ENCODE results near the gene CRACR2A.

The CRACR2A gene

DNA sequence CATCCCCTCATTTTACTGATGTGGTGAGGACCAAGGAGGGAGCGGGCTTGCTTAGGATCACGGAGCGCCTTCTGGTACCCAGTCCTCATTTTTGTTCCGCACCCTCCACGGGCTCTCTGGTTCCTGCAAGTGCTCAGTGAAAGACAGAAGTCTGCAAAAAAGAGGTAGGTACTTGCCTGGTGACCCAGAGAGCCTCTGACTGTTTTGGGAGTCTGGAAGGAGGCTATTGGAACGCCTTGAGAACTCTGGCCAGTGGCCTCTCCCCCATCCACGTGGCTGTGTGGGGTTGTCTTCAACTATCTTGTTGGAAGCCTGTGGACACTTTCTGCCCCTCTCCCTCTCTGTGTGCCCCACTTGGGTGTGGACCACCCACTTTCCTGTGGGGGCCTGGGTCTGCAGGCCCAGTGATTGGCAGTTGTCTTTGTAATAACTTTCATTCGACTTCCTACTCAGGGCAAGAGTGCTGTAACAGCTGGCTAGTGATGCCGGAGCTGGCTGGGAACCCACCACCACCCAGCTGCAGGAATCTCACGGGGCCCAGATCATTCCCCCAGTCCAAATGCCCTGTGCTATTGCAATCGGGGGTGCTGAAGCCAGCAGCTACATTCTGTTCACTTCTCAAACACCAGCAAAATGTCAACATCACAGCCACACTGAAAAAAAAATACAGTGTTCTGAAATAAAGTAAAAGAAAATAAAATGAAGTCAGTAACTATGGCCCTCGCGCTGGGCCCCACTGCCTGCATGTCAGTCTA is 139.1 kb downstream of the CRACR2A start:
- no peak for DNase-seq (ENCODE audit: low spot score)
- TF ChIP-seq, protein P1, sequence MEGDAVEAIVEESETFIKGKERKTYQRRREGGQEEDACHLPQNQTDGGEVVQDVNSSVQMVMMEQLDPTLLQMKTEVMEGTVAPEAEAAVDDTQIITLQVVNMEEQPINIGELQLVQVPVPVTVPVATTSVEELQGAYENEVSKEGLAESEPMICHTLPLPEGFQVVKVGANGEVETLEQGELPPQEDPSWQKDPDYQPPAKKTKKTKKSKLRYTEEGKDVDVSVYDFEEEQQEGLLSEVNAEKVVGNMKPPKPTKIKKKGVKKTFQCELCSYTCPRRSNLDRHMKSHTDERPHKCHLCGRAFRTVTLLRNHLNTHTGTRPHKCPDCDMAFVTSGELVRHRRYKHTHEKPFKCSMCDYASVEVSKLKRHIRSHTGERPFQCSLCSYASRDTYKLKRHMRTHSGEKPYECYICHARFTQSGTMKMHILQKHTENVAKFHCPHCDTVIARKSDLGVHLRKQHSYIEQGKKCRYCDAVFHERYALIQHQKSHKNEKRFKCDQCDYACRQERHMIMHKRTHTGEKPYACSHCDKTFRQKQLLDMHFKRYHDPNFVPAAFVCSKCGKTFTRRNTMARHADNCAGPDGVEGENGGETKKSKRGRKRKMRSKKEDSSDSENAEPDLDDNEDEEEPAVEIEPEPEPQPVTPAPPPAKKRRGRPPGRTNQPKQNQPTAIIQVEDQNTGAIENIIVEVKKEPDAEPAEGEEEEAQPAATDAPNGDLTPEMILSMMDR (IDR thresholded peaks at IDR 0.05; ENCODE audit: extremely low read depth, insufficient read depth, missing control alignments), result no peak
- in situ Hi-C loops (cut with MboI; ENCODE audit: low pct_unique_long_range_greater_than_20kb, low sequenced_read_pairs, unreplicated experiment), result no loop called here

DNA sequence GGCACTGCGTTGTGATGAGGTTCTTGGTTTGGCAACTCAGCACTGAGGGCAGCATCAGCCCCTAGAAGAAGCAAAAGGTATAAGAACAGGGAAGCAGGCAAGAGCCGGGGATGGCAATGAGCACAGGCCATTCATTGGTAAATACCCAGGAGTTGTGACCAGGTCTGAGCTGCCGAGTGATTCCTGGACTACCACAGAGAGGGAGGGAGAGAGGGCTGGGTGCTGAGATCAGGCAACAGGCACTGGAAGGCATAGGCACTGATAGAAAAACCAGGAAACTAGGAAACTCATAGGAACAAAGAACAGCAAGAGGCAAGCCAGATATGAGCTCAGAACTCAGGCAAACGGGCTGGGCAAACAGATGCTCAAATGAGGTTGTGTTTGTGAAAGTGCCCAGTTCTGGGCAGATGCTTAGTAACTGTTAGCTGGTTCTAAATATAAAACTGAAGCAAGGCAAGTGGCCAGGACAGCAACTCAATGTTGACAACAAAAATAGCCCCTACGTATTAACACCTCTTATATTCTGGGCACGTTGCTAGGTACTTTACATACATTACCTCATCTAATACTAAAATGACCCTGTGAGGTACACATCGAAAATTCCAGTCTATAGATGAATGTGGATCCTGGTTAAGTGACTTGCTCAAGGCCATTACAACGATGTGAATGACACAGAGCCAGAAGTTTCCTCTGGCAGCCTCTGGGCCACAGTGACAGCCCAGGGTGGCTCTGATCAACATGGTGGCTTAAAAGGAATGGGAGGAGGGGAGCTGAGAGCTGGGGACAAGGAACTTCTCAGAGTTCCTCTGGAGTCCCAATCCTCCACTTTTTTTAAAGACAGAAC is 140.8 kb downstream of the CRACR2A start:
- in situ Hi-C loops (cut with MboI; ENCODE audit: low pct_unique_long_range_greater_than_20kb, low sequenced_read_pairs, unreplicated experiment), result no loop called here
- TF ChIP-seq, protein P1 (IDR thresholded peaks at IDR 0.05; ENCODE audit: extremely low read depth, insufficient read depth, missing control alignments), result no peak
- DNase-seq (ENCODE audit: low spot score), result no peak

DNA sequence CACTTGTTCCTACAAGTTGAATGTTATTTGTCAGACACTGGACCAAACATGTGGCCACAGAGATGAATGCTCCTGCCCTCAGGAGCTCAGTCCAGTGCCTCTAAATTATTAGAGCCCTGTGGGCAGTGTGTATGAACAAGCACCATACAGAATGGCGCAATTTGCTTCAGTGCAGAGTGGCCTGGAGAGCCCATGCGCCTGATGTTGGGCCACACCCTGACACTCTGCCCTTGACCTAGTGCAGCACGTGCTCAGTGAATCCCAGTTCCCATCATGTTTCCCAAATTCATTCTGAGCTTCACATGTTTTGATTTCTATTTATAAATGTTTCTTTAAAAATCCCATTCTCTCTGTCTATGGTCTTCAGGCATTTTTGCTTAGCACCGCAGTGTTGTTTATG is 145.1 kb downstream of the CRACR2A start:
- DNase-seq (ENCODE audit: low spot score), result no peak
- TF ChIP-seq, protein P1 (IDR thresholded peaks at IDR 0.05; ENCODE audit: extremely low read depth, insufficient read depth, missing control alignments), result no peak
- in situ Hi-C loops (cut with MboI; ENCODE audit: low pct_unique_long_range_greater_than_20kb, low sequenced_read_pairs, unreplicated experiment), result no loop called here

DNA sequence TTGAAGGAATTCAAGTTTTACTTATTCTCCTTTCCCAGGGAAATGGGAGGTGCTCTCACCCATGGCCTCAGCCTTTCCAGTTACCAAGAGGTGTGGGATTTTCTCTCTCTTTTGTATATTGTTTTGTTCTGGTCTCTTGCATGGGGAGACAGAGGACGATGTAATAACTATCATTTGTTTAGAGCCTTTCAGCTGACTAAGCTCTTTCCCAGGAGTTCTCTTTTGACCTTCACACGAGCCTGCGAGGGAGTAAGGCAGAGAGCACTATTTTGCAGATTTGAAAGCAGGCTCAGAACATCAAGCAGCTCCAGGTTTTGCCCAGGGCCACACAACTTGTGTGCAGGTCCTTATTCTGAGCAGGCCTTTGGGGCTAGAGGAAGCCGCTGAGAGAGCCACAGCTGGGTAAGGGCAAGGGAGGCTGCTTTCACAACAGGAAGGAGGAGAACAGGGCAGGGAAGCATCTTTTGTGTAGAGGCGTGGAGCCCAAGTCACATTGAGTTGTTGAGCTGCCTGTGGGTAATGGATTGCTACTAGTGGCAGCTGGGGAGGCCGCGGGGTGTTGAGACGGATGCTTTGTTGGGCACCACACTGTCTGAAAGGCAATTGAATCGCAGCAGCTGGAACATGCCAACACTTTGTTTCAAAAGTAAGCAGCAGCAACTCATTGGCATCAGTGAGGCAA is 145.7 kb downstream of the CRACR2A start:
- no peak for DNase-seq (ENCODE audit: low spot score)
- in situ Hi-C loops (cut with MboI; ENCODE audit: low pct_unique_long_range_greater_than_20kb, low sequenced_read_pairs, unreplicated experiment), result no loop called here

DNA sequence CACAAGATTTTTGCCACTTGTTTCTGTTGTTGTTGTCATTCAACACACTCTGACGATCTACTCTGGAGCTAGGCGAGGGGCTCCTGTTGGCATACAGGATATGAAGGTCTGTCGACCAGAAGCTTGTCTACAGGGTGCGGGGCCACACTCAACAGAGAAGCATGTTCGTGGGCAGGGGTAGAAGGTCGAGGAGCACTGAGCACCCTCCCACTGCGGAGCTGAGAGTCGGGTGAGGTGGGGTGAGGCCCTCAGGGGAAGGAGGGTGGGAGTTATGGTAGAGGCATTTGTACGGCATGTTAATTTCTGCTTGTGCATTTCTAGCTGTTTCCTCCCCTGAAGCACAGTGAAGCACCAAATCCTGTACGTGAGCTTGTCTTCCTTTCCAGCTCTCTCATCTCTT is 146.8 kb downstream of the CRACR2A start:
- in situ Hi-C loops (cut with MboI; ENCODE audit: low pct_unique_long_range_greater_than_20kb, low sequenced_read_pairs, unreplicated experiment), result no loop called here
- no peak for DNase-seq (ENCODE audit: low spot score)
- TF ChIP-seq, protein P1 (IDR thresholded peaks at IDR 0.05; ENCODE audit: extremely low read depth, insufficient read depth, missing control alignments), result no peak

More for the DNA sequence above, 145.7 kb downstream of the CRACR2A start:
- TF ChIP-seq, protein P1 (IDR thresholded peaks at IDR 0.05; ENCODE audit: extremely low read depth, insufficient read depth, missing control alignments), result no peak

DNA sequence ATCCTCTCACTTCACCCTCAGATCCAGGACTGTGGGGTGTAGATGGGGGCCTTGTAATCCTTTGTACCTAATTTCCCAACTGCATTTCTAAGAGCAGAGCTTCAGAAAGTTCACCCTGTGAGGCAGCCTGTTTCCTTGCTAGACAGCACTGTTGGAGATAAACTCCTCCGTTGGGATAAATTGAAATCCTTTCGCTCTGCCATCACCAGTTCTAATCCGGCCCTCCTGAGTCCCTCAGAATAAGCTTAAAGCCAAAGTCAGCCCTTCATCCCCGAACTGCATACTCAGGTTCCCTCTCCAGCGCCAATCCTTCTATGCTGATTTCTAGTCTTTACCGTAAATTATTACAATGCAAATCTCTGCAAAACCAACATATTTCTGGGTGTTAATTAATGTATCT is 147.2 kb downstream of the CRACR2A start:
- in situ Hi-C loops (cut with MboI; ENCODE audit: low pct_unique_long_range_greater_than_20kb, low sequenced_read_pairs, unreplicated experiment), result no loop called here
- no peak for DNase-seq (ENCODE audit: low spot score)
- TF ChIP-seq, protein P1 (IDR thresholded peaks at IDR 0.05; ENCODE audit: extremely low read depth, insufficient read depth, missing control alignments), result no peak

Measured in GM13977 (cell line).